Psoas muscle (tissue), 8 donors: ENCODE results near the gene GAB4. TPM values are rescaled to one million over a fixed set of nuclear protein-coding genes. Genes with fewer than 3 reads are reported as not detected.
"Not testable (repeated sequence)": the region's sequence is repeated elsewhere in the genome, so short reads cannot be mapped to it uniquely, and the experiment has no call there.

Source experiments
- ATAC-seq, 4 donors: fragments of 200-7000 bp; cut with Tn5 transposase; one replicate each; pipeline ENCODE4 v1.9.1; 2020; ENCODE audit warnings: moderate library complexity in 3 of 4, mild to moderate bottlenecking in 2 of 4
- DNase-seq, 2 donors: peaks; one replicate each; pipeline ENCODE4 v3.0.0-alpha.2; 2020
- H3K27ac ChIP-seq: fragments of 200-600 bp; one replicate; pipeline ENCODE4 v1.8.0; 2022
- H3K27me3 ChIP-seq, 3 donors: fragments of 200-600 bp in 1 of 3; one replicate each; pipeline versions ENCODE4 v1.6.1 to v1.8.0; 2013 to 2022; ENCODE audit warnings: low read length in 2 of 3, mild to moderate bottlenecking in 2 of 3, moderate library complexity in 1 of 3; ENCODE audit not compliant: insufficient read depth in 3 of 3
- H3K36me3 ChIP-seq, 2 donors: fragments of 200-600 bp in 1 of 2; one replicate each; pipeline versions ENCODE4 v1.6.1 to v1.8.0; 2013 to 2022; ENCODE audit warnings: low read depth in 1 of 2, mild to moderate bottlenecking in 1 of 2, moderate library complexity in 1 of 2; ENCODE audit not compliant: insufficient read depth in 1 of 2
- H3K4me1 ChIP-seq: fragments of 200-600 bp; one replicate; pipeline ENCODE4 v1.8.0; 2022
- H3K4me3 ChIP-seq: fragments of 200-600 bp; one replicate; pipeline ENCODE4 v1.8.0; 2022; ENCODE audit warnings: mild to moderate bottlenecking
- H3K9me3 ChIP-seq: fragments of 200-600 bp; one replicate; pipeline ENCODE4 v1.8.0; 2022
- WGBS, 3 donors: extraction: QIAGEN DNeasy Blood & Tissue Kit; methylation state at CpG; one replicate each; pipeline versions ENCODE4 v1.1.6 to v1.1.7; 2013; 5-methylcytosine and 5-hydroxymethylcytosine counted together
- intact Hi-C, 2 donors: fragments of 100-400 bp; cut with DNase I; formaldehyde crosslinking; loops; one replicate each; pipeline versions ENCODE4 v1.11.0 to v1.14.2; 2022
- polyA plus RNA-seq, 3 donors: library from polyadenylated mRNA; stranded (reverse); fragments of 200-250 nt; gene quantifications; one replicate each; pipeline ENCODE4 v1.2.3, GENCODE V29; 2013
- total RNA-seq, 4 donors: library from RNA; stranded (reverse); fragmentation: NEBNext Ultra II Directional in 2 of 4; extraction: Animal tissue kit (Norgen Biotek cat#: 25700) in 2 of 4; gene quantifications; one replicate each; pipeline versions ENCODE4 v1.2.1 to v1.2.4, GENCODE V29; 2021 to 2023
- TF ChIP-seq, protein P1 (sequence below): fragments of 200-600 bp; IDR thresholded peaks from one replicate; pipeline ENCODE4 v1.8.0; 2022; ENCODE audit warnings: antibody characterized with exemption
- donor health status: healthy with polysubstance abuse.
- donor health status: DM: no; HTN: no; CAD: no; lungs with moderate emphysema.
- donor health status: Bipolar disorder and iron deficiency.
- donor health status: healthy.
- donor health status: DM: yes; HTN: yes; CAD: no.
- donor health status: DM: no; HTN: no; CAD: no.
- donor health status: DM: no; HTN: no; CAD: no.
- donor health status: DM: yes; HTN: yes; CAD: no.

GAB4 gene
- total and polyA plus RNA-seq, 7 donors: not detected

DNA sequence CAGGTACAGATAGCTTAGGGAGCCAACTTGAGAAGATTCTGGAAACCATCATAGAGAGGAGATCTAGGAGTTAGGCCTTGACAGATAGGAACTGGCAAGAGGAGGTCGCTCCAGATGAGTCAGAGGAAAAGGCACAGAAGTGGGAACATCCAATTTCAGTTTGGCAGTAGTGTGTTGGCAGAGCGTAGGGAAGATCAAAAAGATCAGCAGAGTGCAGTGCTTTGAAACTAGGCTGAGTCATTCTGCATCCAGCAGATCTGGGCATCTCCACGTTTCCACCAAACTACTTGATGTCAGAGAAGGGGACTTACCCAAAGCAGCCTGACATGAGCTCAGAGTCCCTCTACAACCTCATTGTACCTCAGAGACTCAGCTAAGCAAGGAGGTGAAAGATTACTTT lies 58.5 kb downstream of the GAB4 start:
- Histone ChIP-seq H3K27me3 (no peaks in the 10 kb centered on the region), H3K4me1 (peaks cover 13% of the 10 kb centered on the region), H3K9me3 (no peaks in the 10 kb centered on the region), H3K4me3 (no peak overlapping the region), H3K27ac (peak overlapping the region; percentile 64), H3K36me3 (no peaks in the 10 kb centered on the region)
- TF ChIP-seq, protein P1, sequence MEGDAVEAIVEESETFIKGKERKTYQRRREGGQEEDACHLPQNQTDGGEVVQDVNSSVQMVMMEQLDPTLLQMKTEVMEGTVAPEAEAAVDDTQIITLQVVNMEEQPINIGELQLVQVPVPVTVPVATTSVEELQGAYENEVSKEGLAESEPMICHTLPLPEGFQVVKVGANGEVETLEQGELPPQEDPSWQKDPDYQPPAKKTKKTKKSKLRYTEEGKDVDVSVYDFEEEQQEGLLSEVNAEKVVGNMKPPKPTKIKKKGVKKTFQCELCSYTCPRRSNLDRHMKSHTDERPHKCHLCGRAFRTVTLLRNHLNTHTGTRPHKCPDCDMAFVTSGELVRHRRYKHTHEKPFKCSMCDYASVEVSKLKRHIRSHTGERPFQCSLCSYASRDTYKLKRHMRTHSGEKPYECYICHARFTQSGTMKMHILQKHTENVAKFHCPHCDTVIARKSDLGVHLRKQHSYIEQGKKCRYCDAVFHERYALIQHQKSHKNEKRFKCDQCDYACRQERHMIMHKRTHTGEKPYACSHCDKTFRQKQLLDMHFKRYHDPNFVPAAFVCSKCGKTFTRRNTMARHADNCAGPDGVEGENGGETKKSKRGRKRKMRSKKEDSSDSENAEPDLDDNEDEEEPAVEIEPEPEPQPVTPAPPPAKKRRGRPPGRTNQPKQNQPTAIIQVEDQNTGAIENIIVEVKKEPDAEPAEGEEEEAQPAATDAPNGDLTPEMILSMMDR: no peak
- 15 to 25% (median 22%) methylated on average over 3 of the region's 3 CpGs for WGBS, 3 donors
- DNase-seq (no peak), ATAC-seq (peak; percentile 90 to 96 (median 95))
- intact Hi-C loops: no loop called here

DNA sequence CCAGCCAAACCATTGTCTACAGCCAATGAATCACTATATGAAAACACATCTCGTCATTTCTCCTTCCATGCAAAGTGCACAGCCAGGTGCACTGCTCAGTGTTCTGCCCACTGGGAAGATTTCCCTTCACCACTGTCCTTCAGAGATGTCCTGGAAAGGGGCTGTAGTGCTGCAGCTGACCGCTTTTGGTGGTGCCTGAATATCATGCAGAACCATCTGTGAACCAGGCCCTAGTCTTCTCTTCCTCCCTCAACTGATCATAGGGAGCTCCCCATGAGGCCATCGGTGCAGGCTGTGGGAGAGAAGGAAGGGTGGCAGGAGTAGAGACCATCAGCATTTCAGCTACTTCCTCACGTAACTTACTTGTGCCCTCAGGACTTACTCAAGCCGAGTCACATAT lies 70.2 kb downstream of the GAB4 start:
- intact Hi-C loops: no loop called here
- Histone ChIP-seq H3K36me3 (no peaks in the 10 kb centered on the region), H3K27me3 (peaks cover 0 to 7% (median 3%) of the 10 kb centered on the region in 3 donors), H3K27ac (no peak overlapping the region), H3K4me3 (no peak overlapping the region), H3K4me1 (no peaks in the 10 kb centered on the region), H3K9me3 (no peaks in the 10 kb centered on the region)
- WGBS, 3 donors: 66 to 85% (median 73%) methylated on average over 5 of the region's 5 CpGs
- DNase-seq (no peak), ATAC-seq (no peak)
- TF ChIP-seq, protein P1: no peak

DNA sequence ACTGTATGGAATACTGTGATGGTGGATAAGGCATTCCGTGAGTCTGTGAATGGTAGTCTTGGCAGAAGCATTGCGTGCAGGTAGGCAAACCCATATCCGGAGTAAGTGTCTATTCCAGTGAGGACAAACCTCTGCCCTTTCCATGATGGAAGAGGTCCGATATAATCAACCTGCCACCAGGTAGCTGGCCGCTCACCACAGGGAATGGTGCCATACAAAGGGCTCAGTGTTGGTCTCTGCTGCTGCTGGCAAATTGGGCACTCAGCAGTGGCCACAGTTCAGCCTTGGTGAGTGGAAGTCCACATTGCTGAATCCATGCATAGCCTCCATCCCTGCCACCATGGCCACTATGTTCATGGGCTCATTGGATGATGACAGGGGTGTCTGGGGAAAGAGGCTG lies 70.8 kb downstream of the GAB4 start:
- H3K36me3 ChIP-seq, H3K9me3 ChIP-seq, H3K27me3 ChIP-seq, ATAC-seq, DNase-seq, H3K27ac ChIP-seq, intact Hi-C loops, H3K4me3 ChIP-seq, H3K4me1 ChIP-seq: not testable (repeated sequence)
- 95 to 96% (median 95%) methylated on average over 5 of the region's 5 CpGs for WGBS, 3 donors

DNA sequence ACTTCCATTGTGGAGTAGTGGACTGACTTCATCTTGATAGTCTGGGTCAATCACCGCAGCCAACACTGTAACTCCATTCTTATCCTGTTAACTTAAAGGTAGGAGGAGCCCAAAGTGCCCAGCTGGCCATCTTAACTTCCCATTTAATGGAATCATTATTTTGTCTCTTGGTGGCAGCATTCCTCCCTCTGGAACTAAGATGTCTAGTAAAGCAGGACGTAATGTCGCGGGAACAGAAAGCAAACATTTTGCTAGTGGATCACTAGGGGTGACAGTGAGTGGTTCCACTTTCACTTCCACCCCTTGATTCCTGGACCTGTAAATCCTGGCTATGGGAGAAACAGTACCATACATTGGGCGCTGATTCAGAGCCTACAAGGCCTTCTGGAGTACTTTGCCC lies 71.4 kb downstream of the GAB4 start:
- 75 to 78% (median 77%) methylated on average over 5 of the region's 5 CpGs for WGBS, 3 donors
- H3K27me3 ChIP-seq: peaks cover 0 to 7% (median 3%) of the 10 kb centered on the region in 3 donors
- ATAC-seq: no peak

DNA sequence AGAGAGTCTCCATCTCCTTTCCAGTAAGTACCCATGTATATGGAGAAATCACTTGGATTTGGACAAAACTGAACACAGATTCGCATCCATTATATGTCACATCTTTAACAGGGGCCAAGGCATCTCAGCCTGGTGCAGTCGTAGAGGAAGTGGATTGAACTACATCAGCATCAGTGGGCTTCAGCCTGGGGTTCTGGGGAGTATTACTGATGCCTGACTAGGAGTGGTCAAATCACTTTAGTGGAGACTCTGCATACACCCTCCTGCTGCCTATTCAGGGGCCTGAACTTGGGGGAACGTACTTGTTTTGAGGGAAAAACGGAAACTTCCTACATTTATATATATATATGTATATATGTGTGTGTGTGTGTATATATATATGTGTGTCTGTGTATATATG lies 72.8 kb downstream of the GAB4 start:
- Histone ChIP-seq H3K27me3 (peaks cover 0 to 4% (median 3%) of the 10 kb centered on the region in 3 donors), H3K27ac (no peak overlapping the region), H3K9me3 (no peaks in the 10 kb centered on the region), H3K4me3 (no peak overlapping the region), H3K36me3 (no peaks in the 10 kb centered on the region), H3K4me1 (no peaks in the 10 kb centered on the region)
- intact Hi-C loops: no loop called here
- TF ChIP-seq, protein P1: no peak
- WGBS, 3 donors: 72 to 81% (median 79%) methylated on average over 4 of the region's 4 CpGs
- no peak for ATAC-seq
- no peak for DNase-seq

More for the DNA sequence above, 71.4 kb downstream of the GAB4 start:
- DNase-seq: no peak
- Histone ChIP-seq H3K9me3 (no peaks in the 10 kb centered on the region), H3K4me1 (no peaks in the 10 kb centered on the region), H3K36me3 (no peaks in the 10 kb centered on the region), H3K4me3 (no peak overlapping the region), H3K27ac (no peak overlapping the region)
- TF ChIP-seq, protein P1: no peak
- intact Hi-C loops: no loop called here
